Ramos (cell line): Measurements from ENCODE around the gene DDHD1.
"Not testable (repeated sequence)": the region's sequence is repeated elsewhere in the genome, so short reads cannot be mapped to it uniquely, and the experiment has no call there.

Source experiments
- in situ Hi-C: fragments of 300-500 bp; cut with MboI; formaldehyde crosslinking; loops from one replicate; pipeline ENCODE4 v1.14.3; 2022; ENCODE audit warnings: low sequenced_read_pairs; ENCODE audit not compliant: unreplicated experiment

The DDHD1 gene

DNA sequence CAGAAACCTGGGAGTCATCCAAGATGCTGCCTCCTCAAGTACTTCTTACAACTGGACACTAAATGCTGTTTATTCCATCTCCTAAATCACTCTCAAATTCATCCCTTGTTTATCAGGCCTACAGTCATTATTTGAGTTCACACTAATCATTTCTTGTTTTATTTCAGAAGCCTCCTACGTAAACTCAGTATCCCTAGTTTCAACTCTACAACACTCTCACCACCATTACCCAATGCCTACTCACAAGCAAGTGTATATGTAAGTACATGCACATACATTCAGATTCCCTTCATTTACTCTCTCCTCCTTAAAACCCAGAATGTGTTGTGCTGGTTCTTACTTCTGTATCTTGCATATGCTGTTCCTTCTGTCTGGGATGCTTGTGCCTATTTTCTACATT is 43.0 kb downstream of the DDHD1 start:
- in situ Hi-C loops = no loop called here

DNA sequence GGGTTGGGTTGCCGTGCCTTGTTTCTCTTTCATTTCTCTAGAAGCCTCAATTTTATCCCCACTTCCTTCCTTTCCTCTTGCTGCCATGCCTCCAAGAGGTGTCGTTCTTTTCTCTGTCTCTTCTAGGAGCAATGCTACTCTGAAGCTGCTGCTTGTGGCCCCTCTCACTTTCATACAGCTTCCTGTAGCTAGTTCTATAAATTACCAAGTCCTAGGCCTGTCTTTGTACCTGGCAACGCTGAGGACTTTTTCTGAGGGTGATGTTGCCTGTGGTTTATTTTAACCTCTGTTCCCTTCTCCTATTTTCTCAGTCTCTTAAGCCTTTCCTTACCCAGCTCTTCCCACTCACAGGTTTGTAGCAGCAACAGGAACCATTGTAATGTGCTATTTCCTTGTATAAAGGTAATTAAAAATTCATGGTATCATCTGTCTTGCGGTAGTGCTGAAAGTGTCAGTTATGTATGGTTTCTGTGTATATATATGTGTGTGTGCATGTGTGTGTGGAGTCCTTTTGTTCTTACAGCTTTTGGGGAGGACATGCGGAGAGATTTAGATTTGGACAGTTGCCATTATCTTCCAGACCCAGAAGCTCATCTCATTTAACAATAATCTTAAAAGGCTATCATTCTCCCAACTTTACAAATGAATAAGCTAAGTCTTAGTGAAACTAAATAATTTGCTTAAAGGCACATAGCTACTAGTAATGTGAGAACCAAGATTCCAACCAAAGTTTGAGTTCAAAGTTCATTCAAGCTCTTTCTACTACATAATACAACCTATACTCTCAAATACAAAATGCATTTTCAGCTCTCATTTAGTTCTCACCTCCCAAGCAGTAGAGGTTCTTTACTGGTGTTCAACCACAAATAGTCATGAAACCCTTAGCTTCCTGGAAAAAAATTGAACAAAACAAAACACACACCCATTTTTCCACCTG is 43.8 kb downstream of the DDHD1 start:
- in situ Hi-C loops = no loop called here

DNA sequence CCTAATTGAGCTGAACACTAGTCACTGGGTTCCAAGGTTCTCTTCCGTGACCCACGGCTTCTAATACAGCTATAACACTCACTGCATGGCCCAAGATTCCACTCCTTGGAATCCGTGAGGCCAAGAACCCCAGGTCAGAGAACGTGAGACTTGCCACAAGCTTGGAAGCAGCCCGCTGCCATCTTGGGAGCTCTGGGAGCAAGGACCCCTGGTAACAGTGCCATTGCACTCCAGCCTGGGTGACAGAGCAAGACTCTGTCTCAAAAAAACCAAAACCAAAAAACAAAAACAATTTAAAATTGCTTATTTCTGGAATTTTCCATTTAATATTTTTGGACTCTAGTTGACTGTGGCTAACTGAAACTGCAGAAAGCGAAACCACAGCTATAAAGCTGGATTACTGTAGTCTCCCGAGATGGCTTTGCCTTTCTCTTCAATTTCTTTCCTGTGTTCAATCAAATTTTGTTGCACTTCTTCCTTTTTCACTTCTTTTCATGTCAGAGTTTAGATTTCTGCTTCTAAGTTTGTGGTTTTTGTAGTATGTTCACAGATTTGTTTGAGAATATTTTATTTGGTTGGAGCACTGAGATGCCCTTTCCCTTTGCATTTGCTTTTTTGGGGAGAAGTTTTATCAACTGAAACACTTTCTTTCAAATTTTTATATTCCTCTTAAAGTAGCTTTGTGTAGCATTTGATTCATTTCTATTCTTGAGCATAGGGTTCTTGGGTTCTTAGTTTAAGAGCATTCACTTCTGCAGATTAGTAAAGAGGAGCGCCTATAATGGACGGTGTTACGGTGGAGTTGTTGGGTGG is 44.6 kb downstream of the DDHD1 start:
- in situ Hi-C loops = no loop called here

DNA sequence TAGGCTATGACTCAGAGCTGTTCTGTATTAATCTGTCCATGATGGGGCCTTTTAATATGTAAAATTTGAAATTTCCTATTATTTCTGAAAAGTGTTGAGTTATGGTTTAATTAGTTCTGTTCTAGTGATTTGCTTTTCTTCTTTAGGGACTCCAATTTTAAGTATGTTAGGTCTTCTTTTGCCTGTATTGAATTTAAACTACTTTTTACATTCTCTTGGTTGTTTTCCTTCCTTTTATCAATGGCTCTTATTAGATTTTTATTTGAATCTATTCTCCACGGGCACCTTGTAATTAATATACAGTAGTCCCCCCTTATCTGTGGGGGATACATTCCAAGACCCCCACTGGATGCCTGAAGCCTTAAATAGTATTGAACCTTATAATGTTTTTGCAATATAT is 46.4 kb downstream of the DDHD1 start:
- in situ Hi-C loops = no loop called here

DNA sequence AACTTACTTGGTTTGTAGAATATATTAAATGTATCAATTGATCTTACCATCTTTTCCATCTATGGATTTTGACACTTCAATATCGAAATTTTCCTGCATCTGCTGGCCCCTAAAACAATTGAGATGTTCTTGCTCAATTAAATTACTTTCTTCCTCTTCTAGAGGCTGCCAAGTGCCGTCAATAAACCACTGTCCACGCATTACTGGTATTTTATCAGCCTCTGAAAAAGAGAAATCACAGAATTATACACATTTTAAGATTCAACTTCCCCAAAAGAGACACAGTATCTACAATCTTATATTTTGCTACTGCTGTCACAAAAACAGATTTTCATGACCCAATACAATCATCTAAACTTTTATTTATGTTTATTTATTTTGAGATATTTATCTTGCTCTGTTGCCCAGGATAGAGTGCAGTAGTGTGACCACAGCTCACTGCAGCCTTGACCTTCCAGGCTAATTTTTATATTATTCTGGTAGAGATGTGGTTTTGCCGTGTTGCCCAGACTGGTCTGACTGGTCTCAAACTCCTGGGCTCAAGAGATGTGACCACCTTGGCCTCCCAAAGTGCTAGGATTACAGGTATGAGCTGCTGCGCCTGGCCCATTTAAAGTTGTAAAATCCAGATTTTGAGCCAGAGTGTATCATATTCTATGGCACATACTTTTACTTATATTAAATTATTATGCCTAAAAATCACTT is 49.3 kb downstream of the DDHD1 start:
- in situ Hi-C loops = no loop called here

DNA sequence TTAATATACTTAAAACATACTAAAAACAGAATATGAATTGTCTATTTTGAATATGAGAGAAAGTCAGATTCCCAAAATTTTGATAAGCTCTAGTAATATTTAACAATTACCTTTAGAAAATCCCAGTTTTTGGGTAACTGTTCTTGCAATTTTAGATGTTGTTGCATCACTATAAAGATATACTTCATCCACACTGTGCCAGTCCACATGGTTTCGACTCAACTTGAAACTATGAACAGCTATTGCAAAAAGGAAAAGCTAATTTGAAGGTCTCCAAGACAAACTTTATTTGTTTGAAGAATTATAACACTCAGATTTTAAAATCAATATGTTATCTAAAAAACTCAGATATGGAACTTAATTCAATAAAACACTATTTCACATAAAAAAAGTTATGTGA is 59.9 kb downstream of the DDHD1 start:
- in situ Hi-C loops = no loop called here

DNA sequence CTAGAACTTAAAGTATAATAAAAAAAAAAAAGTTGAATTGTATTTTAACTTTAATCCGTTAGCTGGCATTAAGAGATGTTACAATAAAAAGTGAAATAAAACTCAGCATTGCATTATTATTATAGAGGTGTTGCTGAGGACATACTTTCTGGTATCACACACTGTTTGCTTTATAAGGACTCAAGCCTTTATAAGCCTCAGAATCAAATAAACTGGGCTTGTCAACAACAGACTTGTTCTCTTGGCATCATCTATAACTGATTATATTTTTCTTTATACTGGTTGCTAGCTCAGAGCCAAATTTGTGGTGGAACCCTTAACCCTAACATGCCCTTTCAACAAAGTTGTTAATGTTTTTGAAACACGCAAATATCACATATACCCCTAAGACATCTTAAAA is 62.3 kb downstream of the DDHD1 start:
- in situ Hi-C loops = no loop called here

DNA sequence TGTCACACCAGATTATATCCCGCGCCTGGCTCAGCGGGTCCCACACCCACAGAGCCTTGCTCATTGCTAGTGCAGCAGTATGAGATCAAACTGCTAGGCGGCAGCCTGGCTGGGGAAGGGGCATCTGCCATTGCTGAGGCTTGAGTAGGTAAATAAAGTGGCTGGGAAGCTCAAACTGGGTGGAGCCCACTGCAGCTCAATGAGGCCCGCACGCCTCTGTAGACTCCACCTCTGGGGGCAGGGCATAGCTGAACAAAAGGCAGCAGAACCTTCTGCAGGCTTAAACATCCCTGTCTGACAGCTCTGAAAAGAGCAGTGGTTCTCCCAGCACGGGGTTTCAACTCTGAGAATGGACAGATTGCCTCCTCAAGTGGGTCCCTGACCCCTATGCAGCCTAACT is 68.2 kb downstream of the DDHD1 start:
- in situ Hi-C loops = not testable (repeated sequence)

DNA sequence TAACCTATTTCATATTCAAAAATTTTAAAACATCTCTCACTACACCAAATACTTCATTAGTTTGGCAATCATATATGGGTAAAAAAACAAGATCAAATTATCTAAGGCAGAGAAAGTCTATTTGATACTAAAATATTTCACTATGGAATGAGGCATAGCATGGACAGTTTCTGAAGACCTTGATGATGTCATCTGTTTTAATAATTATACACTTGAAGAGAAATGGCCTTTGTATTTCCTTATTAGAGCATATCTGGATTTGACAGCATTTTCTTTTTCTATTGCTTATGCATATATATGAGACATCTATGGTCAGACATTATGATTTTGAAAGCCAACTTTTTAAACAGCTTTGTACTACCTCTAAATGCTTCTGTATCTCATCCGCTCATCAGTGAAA is 88.6 kb downstream of the DDHD1 start:
- in situ Hi-C loops = no loop called here

DNA sequence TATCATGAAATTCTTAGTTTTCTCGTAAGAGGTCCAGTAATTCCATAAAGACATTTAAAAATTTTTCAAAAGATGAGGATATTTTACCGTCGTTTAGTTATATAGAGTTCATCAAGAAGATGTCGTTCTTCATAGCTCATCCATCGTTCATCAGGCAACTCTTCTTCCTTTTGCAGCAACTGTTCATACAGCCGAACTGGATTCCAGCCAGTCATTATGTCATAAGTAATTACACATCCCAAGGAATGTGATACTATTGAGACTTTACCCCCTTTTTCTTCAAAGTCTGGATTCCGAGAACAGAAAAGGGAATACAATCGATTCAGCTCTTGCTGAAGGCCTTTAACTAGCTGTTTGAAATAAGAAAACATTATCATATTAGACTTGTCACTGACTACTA is 90.3 kb downstream of the DDHD1 start:
- in situ Hi-C loops = no loop called here

DNA sequence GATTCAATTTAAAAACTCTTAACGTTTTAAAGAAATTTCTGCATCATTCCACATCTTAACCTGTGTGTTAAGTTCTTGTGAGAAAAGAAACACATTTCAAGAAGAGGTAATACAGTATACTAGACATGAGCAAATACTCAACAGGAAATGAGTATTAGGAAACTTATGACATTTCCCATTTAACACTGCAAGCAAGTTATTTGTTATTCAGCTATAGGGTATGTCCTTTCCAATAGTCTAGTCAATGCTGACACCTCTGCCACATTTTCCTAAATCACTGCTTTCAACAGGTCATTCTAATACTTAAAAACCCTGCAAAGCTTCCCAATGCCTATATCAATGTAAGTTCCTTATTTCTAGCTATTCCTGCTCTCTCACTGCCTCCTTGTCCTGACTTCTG is 93.1 kb downstream of the DDHD1 start:
- in situ Hi-C loops = no loop called here

DNA sequence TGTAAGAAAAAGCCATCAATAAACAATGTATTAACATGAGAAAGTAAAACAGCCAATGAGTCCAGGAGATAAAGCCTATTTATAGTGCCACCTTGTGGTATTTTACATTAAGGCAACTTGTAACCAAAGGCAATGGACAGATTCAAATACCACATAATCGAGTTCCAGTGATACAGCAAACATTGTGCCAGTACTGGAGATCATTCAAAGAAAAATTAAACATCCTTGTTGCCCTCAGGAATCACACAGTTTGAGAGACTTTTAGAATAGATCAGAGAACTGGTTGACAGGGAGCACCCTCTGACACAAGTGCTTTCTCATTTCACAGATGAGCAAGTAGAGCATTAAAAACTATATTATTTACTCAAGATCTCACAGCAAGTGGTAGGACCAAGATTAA is 98.1 kb downstream of the DDHD1 start:
- in situ Hi-C loops = no loop called here

DNA sequence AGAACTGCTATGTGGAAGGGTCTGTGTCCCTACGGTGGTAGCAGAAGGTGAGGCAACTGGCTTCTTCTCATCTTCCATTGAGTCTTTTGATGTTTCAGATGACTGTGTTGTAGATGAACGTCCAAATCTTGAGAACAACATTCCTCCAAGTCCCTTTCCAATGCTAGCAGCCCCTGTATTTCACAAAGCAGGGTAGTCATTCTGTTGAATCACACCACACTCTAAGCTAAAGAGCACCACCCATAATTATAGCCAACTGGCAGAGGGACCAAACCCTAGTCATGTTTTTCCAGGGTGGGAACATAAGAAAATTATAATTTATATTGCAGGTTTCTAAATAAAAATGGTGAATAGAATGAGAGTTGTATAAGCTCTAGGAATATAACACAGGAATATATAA is 98.7 kb downstream of the DDHD1 start:
- in situ Hi-C loops = no loop called here

DNA sequence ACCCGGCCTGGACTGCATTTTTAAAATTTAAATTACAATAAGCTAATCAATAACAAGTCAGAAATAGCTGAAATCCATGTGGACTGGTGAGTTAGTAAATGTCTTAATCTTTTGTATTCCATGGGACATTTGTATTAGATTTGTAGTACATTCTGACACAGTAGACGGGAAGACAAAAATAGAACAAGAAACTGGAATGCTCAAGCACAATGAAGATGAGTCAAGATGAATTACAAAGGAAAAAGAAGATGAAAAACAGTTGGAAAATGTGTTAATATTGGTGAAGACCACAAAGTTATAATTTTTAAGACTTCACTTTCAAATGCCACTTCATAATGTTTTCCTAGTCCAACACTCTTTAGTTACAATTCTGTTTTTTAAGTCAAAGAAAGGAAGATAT is 104.5 kb downstream of the DDHD1 start:
- in situ Hi-C loops = no loop called here

DNA sequence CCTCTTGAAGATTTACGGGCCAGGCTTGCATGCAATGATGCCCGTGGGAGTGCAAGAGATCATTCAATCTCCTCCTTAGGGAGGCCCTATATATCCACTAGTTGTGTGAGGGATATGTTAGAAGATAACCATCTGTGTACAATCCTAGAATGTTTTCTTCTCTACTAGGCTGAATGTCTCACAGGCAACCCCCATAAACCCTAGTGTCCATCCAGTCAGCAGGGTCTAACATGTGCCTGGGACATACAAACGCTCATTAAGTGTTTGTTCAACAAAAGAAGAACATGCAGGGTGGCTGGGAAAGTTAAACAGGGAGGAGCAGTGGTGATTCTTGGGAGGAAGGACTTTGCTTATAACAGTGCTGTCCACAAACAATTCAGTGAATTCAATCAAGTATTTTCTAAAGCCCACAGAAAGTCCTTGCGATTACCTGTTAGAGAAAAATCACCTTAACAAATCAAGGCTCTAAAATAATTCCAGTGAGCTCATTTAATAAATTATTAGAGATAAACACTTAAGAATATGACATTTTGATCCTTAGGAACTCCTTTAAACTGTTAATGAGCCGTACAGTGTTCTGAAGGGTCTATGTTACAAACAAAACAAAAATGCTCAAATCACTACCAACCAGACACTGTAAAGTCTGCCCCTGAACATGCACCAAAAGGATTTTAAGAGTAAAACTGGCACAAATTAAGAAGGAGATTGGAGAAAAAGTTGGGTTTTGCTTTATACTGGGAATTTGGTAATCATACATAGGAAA is 105.6 kb downstream of the DDHD1 start:
- in situ Hi-C loops = no loop called here

DNA sequence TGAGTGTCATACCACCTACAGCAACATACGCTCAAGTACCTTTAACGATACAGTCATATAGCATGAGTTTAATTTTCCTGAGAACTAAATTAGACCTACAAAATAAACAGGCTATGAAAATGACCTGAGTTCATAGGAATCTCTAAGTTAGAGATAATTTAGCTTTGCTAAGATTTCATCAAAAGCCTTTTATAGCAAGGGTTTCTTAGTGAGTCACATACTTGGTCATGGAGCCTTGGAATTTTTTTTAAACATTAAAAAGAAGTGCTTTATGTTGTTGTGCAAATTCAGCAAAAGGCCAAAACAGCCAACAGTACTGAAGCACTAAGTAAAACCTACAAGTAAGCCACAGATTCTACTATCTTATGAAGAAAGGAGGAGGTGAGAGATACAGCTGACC is 108.6 kb downstream of the DDHD1 start:
- in situ Hi-C loops = no loop called here

DNA sequence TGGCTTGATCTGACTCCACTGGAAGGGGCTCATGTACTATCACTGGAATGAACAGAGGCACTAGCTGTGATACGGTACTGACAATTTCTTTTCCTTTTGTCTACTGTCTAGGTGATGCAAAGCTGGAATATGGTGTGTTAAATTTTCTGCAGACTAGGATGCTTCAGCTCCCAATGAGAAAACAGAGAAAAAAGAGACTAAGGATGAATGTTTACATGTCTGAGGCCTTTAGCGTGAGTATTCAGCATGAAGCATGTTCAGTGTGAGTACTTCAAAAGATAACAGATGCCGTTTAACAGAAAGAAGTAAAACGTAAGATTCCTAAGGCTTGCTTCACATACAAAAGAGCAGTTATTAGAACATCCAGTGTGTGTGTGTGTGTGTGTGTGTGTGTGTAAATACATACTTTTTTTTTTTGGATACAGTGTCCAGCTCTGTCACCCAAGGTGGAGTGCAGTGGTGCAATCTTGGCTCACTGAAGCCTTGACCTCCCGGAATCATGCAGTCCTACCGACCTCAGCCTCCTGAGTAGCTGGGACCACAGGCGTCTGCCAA is 110.0 kb downstream of the DDHD1 start:
- in situ Hi-C loops = no loop called here

DNA sequence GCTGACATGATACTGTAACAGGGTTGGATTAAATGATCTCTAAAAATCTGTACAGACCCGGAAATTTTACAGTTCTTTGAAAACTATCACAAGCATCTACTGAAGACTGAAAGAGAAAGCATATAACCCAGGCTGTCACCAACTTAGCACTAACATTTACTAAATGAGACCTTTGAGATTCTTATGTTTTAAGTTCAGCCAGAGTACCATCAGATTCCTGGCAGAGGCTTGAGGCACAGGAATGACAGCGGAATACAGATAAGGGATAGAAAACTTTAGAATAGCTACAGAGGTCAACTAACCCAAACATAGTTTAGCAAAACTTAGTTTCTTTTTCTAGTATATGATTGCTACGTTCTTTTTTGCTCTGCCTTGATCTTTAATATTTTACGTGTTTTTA is 110.6 kb downstream of the DDHD1 start:
- in situ Hi-C loops = no loop called here

DNA sequence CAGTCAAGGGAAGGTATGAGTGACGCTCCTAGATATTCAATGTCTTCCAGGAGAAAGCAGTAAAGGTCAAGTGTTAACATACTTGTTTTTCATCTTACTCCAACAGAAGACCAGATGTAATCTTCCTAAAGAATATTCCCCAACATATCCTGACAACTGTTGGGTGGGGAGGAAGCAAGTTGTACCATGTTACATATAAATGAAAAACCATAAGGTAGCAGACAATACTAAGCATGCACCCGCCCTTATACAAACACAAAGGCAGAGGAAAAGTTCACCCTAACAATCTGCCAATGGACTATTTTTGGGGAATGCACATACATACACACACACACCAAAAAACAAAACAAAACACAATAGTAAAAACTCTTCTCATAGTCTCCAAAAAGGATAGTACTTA is 112.1 kb downstream of the DDHD1 start:
- in situ Hi-C loops = no loop called here

DNA sequence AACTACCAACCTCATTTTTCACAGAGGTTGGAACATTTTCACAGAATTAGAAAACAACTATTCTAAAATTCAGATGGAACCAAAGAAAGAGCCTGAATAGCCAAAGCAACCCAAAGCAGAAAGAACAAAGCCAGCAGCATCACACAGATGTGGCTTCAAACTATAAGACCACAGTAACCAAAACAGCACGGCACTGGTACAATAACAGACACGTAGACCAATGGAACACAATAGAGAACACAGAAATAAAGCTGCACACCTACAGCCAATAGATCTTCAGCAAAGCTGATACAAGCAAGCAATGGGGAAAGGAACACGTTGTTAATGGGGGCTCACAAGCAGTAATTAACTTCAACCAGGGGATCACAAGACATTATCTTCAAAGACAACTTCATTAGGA is 114.5 kb downstream of the DDHD1 start:
- in situ Hi-C loops = no loop called here
